ENCODE results near the gene CASQ1. TPM values are rescaled to one million over a fixed set of nuclear protein-coding genes. Genes with fewer than 3 reads are reported as not detected.

CASQ1 gene
- total and polyA plus RNA-seq, 9 of the 15 experiments (the other 6 are each of a cell fraction or from before 2014, with no cell fraction given), result not detected

- Histone ChIP-seq H3K36me3 (ENCODE audit: control insufficient read depth, insufficient read depth, low read length) (no peaks in the 10 kb centered on the region), H3K27me3 (ENCODE audit: control insufficient read depth in 2 of 2, insufficient read depth in 2 of 2, low read length in 2 of 2) (peaks cover 5 to 24% of the 10 kb centered on the region in 2 experiments; a peak in 3 of 5 replicates), H3K4me2 (ENCODE audit: insufficient read depth, low read length) (no peak overlapping the region), H3K79me2 (ENCODE audit: control insufficient read depth, insufficient read depth, low read length) (no peaks in the 10 kb centered on the region), H3K9ac (ENCODE audit: insufficient read depth in 1 of 2, low read depth in 2 of 2, low read length in 2 of 2) (no peak overlapping the region), H3K27ac (ENCODE audit: extremely low read depth, low read depth, low read length) (no peak overlapping the region), H3K4me3 (no peak overlapping the region), H3K9me1 (ENCODE audit: control insufficient read depth, insufficient read depth, low read length) (no peaks in the 10 kb centered on the region), H2AFZ (ENCODE audit: low read depth, low read length) (no peak overlapping the region), H4K20me1 (replicated peaks; ENCODE audit: control insufficient read depth, insufficient read depth, low read length) (no peaks in the 10 kb centered on the region), H3K9me3 (replicated peaks; ENCODE audit: control insufficient read depth, insufficient read depth, low read depth, low read length) (no peaks in the 10 kb centered on the region), H3K4me1 (replicated peaks in 1 of 2; ENCODE audit: control insufficient read depth in 2 of 2, insufficient read depth in 2 of 2, low read length in 2 of 2) (peaks cover 0 to 9% of the 10 kb centered on the region in 2 experiments; a peak in 3 of 5 replicates)
- intact Hi-C loops (cut with micrococcal nuclease) (loop anchor here (5.0 kb wide), 1 partner anchor 113 kb away; no protein-coding TSS in a partner anchor), in situ Hi-C loops (cut with MboI) (no loop called here)
- no peak for TF ChIP-seq COPS2 (conservative IDR thresholded peaks at IDR 0.05)
- TF ChIP-seq, protein P1, sequence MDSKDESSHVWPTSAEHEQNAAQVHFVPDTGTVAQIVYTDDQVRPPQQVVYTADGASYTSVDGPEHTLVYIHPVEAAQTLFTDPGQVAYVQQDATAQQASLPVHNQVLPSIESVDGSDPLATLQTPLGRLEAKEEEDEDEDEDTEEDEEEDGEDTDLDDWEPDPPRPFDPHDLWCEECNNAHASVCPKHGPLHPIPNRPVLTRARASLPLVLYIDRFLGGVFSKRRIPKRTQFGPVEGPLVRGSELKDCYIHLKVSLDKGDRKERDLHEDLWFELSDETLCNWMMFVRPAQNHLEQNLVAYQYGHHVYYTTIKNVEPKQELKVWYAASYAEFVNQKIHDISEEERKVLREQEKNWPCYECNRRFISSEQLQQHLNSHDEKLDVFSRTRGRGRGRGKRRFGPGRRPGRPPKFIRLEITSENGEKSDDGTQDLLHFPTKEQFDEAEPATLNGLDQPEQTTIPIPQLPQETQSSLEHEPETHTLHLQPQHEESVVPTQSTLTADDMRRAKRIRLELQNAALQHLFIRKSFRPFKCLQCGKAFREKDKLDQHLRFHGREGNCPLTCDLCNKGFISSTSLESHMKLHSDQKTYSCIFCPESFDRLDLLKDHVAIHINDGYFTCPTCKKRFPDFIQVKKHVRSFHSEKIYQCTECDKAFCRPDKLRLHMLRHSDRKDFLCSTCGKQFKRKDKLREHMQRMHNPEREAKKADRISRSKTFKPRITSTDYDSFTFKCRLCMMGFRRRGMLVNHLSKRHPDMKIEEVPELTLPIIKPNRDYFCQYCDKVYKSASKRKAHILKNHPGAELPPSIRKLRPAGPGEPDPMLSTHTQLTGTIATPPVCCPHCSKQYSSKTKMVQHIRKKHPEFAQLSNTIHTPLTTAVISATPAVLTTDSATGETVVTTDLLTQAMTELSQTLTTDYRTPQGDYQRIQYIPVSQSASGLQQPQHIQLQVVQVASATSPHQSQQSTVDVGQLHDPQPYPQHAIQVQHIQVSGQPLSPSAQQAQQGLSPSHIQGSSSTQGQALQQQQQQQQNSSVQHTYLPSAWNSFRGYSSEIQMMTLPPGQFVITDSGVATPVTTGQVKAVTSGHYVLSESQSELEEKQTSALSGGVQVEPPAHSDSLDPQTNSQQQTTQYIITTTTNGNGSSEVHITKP (IDR thresholded peaks at IDR 0.05; ENCODE audit: partially characterized antibody), result no peak
- no peak for TF ChIP-seq PATZ1 (CRISPR knock-in tag; IDR thresholded peaks at IDR 0.05; ENCODE audit: borderline replicate concordance)
- no peak for TF ChIP-seq SMARCA4 (IDR thresholded peaks at IDR 0.05)
- TF ChIP-seq MTF1 (CRISPR knock-in tag; IDR thresholded peaks at IDR 0.05; ENCODE audit: borderline replicate concordance), result no peak
- TF ChIP-seq TCF15 (CRISPR knock-in tag; IDR thresholded peaks at IDR 0.05), result no peak
- no peak for TF ChIP-seq CHD1 (IDR thresholded peaks at IDR 0.05; ENCODE audit: low read length)
- no peak for TF ChIP-seq CBX3 (IDR thresholded peaks at IDR 0.05; ENCODE audit: borderline replicate concordance in 1 of 2, low read length in 2 of 2)
- TF ChIP-seq EWSR1 (IDR thresholded peaks at IDR 0.05; ENCODE audit: borderline replicate concordance, low read depth, partially characterized antibody), result no peak
- no peak for TF ChIP-seq GTF2F1 (IDR thresholded peaks at IDR 0.05; ENCODE audit: low read depth, low read length)
- TF ChIP-seq PREB (CRISPR knock-in tag; IDR thresholded peaks at IDR 0.05), result no peak
- ChIA-PET POLR2A (no interaction called here), CTCF (ENCODE audit: low intra/inter-chr PET ratio) (no interaction called here)
- no peak for ATAC-seq
- no peak for FAIRE-seq
- DNase-seq (ENCODE audit: extremely low read depth in 1 of 4, low spot score in 3 of 4), result no peak
- no TSS peak for BruUV-seq (replicated peaks)
These were observed 30.5 kb upstream of the CASQ1 start for GRCh38 chr1:160159846-160160245.

Measured in K562 (cell line).